ENCODE results near the gene LIN7B.
A peak's percentile ranks its signal among the peaks of the same experiment; 100 is the strongest.

LIN7B gene

DNA sequence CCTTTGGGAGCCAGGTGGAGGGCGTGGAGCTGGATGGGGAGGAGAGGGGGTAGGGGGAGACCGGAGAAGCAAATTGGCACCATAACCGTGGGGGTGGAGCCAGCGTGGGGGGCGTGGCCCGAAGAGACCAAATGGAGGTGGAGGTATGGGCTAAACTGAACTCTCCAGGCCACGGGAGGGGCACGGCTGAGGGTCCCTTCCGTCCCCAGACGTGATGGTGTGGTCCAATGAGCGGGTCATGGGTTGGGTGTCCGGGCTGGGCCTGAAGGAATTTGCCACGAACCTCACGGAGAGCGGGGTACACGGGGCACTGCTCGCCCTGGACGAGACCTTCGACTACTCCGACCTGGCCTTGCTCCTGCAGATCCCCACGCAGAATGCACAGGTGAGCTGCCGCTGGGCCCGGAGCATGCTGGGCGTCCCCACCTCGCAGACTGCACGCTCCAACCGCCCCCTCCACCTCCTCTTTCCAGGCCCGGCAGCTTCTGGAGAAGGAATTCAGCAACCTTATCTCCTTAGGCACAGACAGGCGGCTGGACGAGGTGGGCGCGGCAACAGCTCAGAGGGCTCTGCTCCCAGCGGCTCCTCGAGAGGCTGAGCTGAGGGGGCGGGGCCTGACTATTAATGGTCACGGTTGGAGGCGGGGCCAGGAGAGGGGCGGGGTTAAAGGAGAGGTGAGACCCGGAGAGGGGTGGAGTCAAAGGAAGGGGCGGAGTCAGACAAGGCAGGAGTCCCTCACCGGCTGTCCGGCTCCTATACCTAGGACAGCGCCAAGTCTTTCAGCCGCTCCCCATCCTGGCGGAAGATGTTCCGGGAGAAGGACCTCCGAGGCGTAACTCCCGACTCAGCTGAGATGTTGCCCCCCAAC is 34.8 kb downstream of the LIN7B start:
- ChIA-PET CTCF (interaction anchor here (0.5 to 6.6 kb wide), 12 partner anchors 13 to 151 kb away, joined by 3 to 70 read pairs (median 5); partner anchors contain the start of gene LIN7B), POLR2A (interaction anchor here (0.6 to 3.8 kb wide), 24 partner anchors 10 to 1120 kb away, joined by 3 to 27 read pairs (median 4); partner anchors contain the start of genes DKKL1, GYS1, LIN7B and PPFIA3)
- peaks cover 6% of the 10 kb centered on the region for H3K4me1 ChIP-seq (ENCODE audit: control insufficient read depth, insufficient read depth, low read length)
- H3K27ac ChIP-seq (ENCODE audit: extremely low read depth, low read depth, low read length), result peak overlapping the region; percentile 70
- H3K36me3 ChIP-seq (ENCODE audit: control insufficient read depth in 2 of 2, insufficient read depth in 1 of 2, low read length in 2 of 2), result no peaks in the 10 kb centered on the region; a peak in 1 of 3 replicates
- H3K4me3 ChIP-seq (ENCODE audit: low read depth, low read length), result peak overlapping the region; percentile 69
- H3K9me3 ChIP-seq (ENCODE audit: control insufficient read depth, insufficient read depth, low read depth, low read length), result no peaks in the 10 kb centered on the region
- TF ChIP-seq ZNF391 (tag by site-specific recombination; IDR thresholded peaks at IDR 0.05; ENCODE audit: borderline replicate concordance, low read depth) (peak; percentile 29; the same call in 1 of the 2 replicates), ZNF138 (tag by site-specific recombination; IDR thresholded peaks at IDR 0.05; ENCODE audit: borderline replicate concordance) (no peak), TCF7L2 (IDR thresholded peaks at IDR 0.05; ENCODE audit: borderline replicate concordance, low read depth, low read length) (no peak), ZBTB10 (tag by site-specific recombination; IDR thresholded peaks at IDR 0.05) (0 out of 2 replicates have a peak, but pooled peaks have one; percentile 29), ZNF610 (tag by site-specific recombination; IDR thresholded peaks at IDR 0.05; ENCODE audit: borderline replicate concordance) (peak; percentile 96; the same call in 1 of the 2 replicates), WT1 (tag by site-specific recombination; IDR thresholded peaks at IDR 0.05) (no peak), SCRT2 (tag by site-specific recombination; IDR thresholded peaks at IDR 0.05) (0 out of 2 replicates have a peak, but pooled peaks have one; percentile 38), ZFHX2 (tag by site-specific recombination; conservative IDR thresholded peaks at IDR 0.05) (peak; percentile 94), PRDM10 (tag by site-specific recombination; IDR thresholded peaks at IDR 0.05) (peak; percentile 99), GFI1B (tag by site-specific recombination; IDR thresholded peaks at IDR 0.05) (no peak), SP2 (tag by site-specific recombination; IDR thresholded peaks at IDR 0.05) (peak; percentile 83), KLF16 (tag by site-specific recombination; IDR thresholded peaks at IDR 0.05) (peak; percentile 65), BCL11B (tag by site-specific recombination; IDR thresholded peaks at IDR 0.05; ENCODE audit: low read depth) (peak; percentile 28; the same call in 1 of the 2 replicates), KLF8 (tag by site-specific recombination; IDR thresholded peaks at IDR 0.05) (peak; percentile 79; the same call in 1 of the 2 replicates), PATZ1 (tag by site-specific recombination; IDR thresholded peaks at IDR 0.05) (peak; percentile 47; the same call in 1 of the 2 replicates), ZEB2 (tag by site-specific recombination; IDR thresholded peaks at IDR 0.05) (0 out of 2 replicates have a peak, but pooled peaks have one; percentile 12)
- TF ChIP-seq, protein P1, sequence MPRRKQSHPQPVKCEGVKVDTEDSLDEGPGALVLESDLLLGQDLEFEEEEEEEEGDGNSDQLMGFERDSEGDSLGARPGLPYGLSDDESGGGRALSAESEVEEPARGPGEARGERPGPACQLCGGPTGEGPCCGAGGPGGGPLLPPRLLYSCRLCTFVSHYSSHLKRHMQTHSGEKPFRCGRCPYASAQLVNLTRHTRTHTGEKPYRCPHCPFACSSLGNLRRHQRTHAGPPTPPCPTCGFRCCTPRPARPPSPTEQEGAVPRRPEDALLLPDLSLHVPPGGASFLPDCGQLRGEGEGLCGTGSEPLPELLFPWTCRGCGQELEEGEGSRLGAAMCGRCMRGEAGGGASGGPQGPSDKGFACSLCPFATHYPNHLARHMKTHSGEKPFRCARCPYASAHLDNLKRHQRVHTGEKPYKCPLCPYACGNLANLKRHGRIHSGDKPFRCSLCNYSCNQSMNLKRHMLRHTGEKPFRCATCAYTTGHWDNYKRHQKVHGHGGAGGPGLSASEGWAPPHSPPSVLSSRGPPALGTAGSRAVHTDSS (tag by site-specific recombination; IDR thresholded peaks at IDR 0.05), result no peak
- TF ChIP-seq, protein P2, sequence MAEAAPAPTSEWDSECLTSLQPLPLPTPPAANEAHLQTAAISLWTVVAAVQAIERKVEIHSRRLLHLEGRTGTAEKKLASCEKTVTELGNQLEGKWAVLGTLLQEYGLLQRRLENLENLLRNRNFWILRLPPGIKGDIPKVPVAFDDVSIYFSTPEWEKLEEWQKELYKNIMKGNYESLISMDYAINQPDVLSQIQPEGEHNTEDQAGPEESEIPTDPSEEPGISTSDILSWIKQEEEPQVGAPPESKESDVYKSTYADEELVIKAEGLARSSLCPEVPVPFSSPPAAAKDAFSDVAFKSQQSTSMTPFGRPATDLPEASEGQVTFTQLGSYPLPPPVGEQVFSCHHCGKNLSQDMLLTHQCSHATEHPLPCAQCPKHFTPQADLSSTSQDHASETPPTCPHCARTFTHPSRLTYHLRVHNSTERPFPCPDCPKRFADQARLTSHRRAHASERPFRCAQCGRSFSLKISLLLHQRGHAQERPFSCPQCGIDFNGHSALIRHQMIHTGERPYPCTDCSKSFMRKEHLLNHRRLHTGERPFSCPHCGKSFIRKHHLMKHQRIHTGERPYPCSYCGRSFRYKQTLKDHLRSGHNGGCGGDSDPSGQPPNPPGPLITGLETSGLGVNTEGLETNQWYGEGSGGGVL (tag by site-specific recombination; IDR thresholded peaks at IDR 0.05), result peak; percentile 88
- TF ChIP-seq, protein P3, sequence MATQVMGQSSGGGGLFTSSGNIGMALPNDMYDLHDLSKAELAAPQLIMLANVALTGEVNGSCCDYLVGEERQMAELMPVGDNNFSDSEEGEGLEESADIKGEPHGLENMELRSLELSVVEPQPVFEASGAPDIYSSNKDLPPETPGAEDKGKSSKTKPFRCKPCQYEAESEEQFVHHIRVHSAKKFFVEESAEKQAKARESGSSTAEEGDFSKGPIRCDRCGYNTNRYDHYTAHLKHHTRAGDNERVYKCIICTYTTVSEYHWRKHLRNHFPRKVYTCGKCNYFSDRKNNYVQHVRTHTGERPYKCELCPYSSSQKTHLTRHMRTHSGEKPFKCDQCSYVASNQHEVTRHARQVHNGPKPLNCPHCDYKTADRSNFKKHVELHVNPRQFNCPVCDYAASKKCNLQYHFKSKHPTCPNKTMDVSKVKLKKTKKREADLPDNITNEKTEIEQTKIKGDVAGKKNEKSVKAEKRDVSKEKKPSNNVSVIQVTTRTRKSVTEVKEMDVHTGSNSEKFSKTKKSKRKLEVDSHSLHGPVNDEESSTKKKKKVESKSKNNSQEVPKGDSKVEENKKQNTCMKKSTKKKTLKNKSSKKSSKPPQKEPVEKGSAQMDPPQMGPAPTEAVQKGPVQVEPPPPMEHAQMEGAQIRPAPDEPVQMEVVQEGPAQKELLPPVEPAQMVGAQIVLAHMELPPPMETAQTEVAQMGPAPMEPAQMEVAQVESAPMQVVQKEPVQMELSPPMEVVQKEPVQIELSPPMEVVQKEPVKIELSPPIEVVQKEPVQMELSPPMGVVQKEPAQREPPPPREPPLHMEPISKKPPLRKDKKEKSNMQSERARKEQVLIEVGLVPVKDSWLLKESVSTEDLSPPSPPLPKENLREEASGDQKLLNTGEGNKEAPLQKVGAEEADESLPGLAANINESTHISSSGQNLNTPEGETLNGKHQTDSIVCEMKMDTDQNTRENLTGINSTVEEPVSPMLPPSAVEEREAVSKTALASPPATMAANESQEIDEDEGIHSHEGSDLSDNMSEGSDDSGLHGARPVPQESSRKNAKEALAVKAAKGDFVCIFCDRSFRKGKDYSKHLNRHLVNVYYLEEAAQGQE (tag by site-specific recombination; IDR thresholded peaks at IDR 0.05), result peak; percentile 97

All from HEK293 (cell line).